HepG2 (cell line): ENCODE results near the gene BTBD17. TPM values are rescaled to one million over a fixed set of nuclear protein-coding genes. Genes with fewer than 3 reads are reported as not detected.
A peak's percentile ranks its signal among the peaks of the same experiment; 100 is the strongest.

Experiments used
- ATAC-seq: fragments of 200-7000 bp; cut with Tn5 transposase; 3 replicates; pipeline ENCODE4 v1.9.1; 2020; ENCODE audit warnings: mild to moderate bottlenecking, moderate library complexity
- BruUV-seq: library from RNA; stranded (reverse); fragments of 400-500 nt; replicated peaks from 2 replicates; lab custom pipeline; 2021; lab: Mats Ljungman, UMichigan
- CTCF ChIA-PET: fragments of 300-600 bp; formaldehyde crosslinking; extraction: SDS; loops from one replicate; lab custom pipeline; 2021; ENCODE audit warnings: low total read pairs, inconsistent platforms, low intra/inter-chr PET ratio; lab: Yijun Ruan, JAX
- POLR2A ChIA-PET: fragments of 350-600 bp; sonication (Branson Sonifier 250); formaldehyde crosslinking; loops from one replicate; lab custom pipeline; 2020; ENCODE audit warnings: antibody characterized with exemption, inconsistent platforms; lab: Yijun Ruan, JAX
- DNase-seq: peaks from one replicate; pipeline ENCODE4 v3.0.0-alpha.2; 2015; ENCODE audit warnings: low spot score
- FAIRE-seq: peaks from 3 replicates; lab custom pipeline; 2011; peaks lifted over from hg19 to GRCh38; lab: Jason Lieb, UNC
- H2AFZ ChIP-seq: one replicate; pipeline ENCODE4 v1.6.1; 2011; ENCODE audit warnings: low read length, inconsistent platforms
- H3K27ac ChIP-seq: fragments of 300-600 bp; 3 replicates; pipeline ENCODE4 v1.8.0; 2011; ENCODE audit warnings: mixed run types, mild to moderate bottlenecking, mixed read lengths, low read length, inconsistent platforms; ENCODE audit not compliant: insufficient read depth; ENCODE audit errors: extremely low read length
- H3K27me3 ChIP-seq, 2 experiments: fragments of 200-600 bp in 1 of 2; 2 replicates in 1 of 2; 3 replicates in 1 of 2; pipeline versions ENCODE4 v1.6.0 to v1.8.0; 2011; ENCODE audit warnings: low read length in 2 of 2, mild to moderate bottlenecking in 2 of 2, moderate library complexity in 2 of 2, inconsistent platforms in 1 of 2; ENCODE audit not compliant: insufficient read depth in 2 of 2, control insufficient read depth in 1 of 2
- H3K36me3 ChIP-seq, 2 experiments: fragments of 200-600 bp in 1 of 2; replicated peaks in 1 of 2; 2 replicates in 1 of 2; 3 replicates in 1 of 2; pipeline versions ENCODE4 v1.5.1 to v1.8.0; 2011; ENCODE audit warnings: low read length in 2 of 2, inconsistent platforms in 1 of 2; ENCODE audit not compliant: insufficient read depth in 2 of 2, control insufficient read depth in 1 of 2
- H3K4me1 ChIP-seq: 2 replicates; pipeline ENCODE4 v1.5.1; 2012; ENCODE audit warnings: low read length, inconsistent platforms; ENCODE audit not compliant: insufficient read depth
- H3K4me2 ChIP-seq: 2 replicates; pipeline ENCODE4 v1.6.0; 2011; ENCODE audit warnings: low read depth, low read length, inconsistent platforms
- H3K4me3 ChIP-seq, 3 experiments: fragments of 200-600 bp in 1 of 3; sonication (generic), shearing (Covaris generic) in 1 of 3; replicated peaks in 1 of 3; 2 replicates each; pipeline ENCODE4 v1.5.1; 2011 to 2016; ENCODE audit warnings: low read length in 3 of 3, inconsistent platforms in 2 of 3, low read depth in 2 of 3, mild to moderate bottlenecking in 2 of 3, control low read depth in 1 of 3, mixed read lengths in 1 of 3; ENCODE audit not compliant: insufficient read depth in 1 of 3
- H3K79me2 ChIP-seq: one replicate; pipeline ENCODE4 v1.6.1; 2011; ENCODE audit warnings: low read length, inconsistent platforms; ENCODE audit not compliant: insufficient read depth
- H3K9ac ChIP-seq: 2 replicates; pipeline ENCODE4 v1.6.0; 2011; ENCODE audit warnings: mild to moderate bottlenecking, low read depth, low read length, inconsistent platforms; ENCODE audit not compliant: insufficient read depth
- H3K9me3 ChIP-seq: 2 replicates; pipeline ENCODE4 v1.5.1; 2012; ENCODE audit warnings: mild to moderate bottlenecking, low read length
- H4K20me1 ChIP-seq: 2 replicates; pipeline ENCODE4 v1.6.0; 2011; ENCODE audit warnings: inconsistent platforms, mild to moderate bottlenecking, low read length, moderate library complexity; ENCODE audit not compliant: insufficient read depth
- BCL6 ChIP-seq: IDR thresholded peaks from 2 replicates; pipeline ENCODE4 v1.6.1; 2016; ENCODE audit warnings: missing genetic modification reagents, missing compliant biosample characterization
- CBX5 ChIP-seq: sonication (generic); formaldehyde crosslinking; IDR thresholded peaks from 2 replicates; pipeline ENCODE4 v1.4.0; 2020; ENCODE audit warnings: missing genetic modification reagents, borderline replicate concordance
- HOXA3 ChIP-seq: sonication (generic); formaldehyde crosslinking; IDR thresholded peaks from 2 replicates; pipeline ENCODE4 v1.5.0; 2020; ENCODE audit warnings: missing genetic modification reagents
- MAZ ChIP-seq, 2 experiments: sonication (generic) in 1 of 2; formaldehyde crosslinking in 1 of 2; IDR thresholded peaks; 2 replicates each; pipeline versions ENCODE4 v1.5.0 to v1.6.1; 2012 to 2020; ENCODE audit warnings: low read depth in 2 of 2, mild to moderate bottlenecking in 2 of 2, borderline replicate concordance in 1 of 2, improper control_type of control experiment in 1 of 2, low read length in 1 of 2, missing genetic modification reagents in 1 of 2, moderate library complexity in 1 of 2
- PHF8 ChIP-seq: sonication (generic); formaldehyde crosslinking; IDR thresholded peaks from 2 replicates; pipeline ENCODE4 v1.5.0; 2020; ENCODE audit warnings: missing genetic modification reagents
- POLR2AphosphoS2 ChIP-seq: IDR thresholded peaks from 2 replicates; pipeline ENCODE4 v1.6.1; 2011; ENCODE audit warnings: low read depth, low read length, improper control_type of control experiment
- SALL1 ChIP-seq: sonication (generic); formaldehyde crosslinking; IDR thresholded peaks from 2 replicates; pipeline ENCODE4 v1.8.0; 2022; ENCODE audit warnings: mild to moderate bottlenecking, missing genetic modification reagents
- SMAD1 ChIP-seq: sonication (generic); formaldehyde crosslinking; IDR thresholded peaks from 2 replicates; pipeline ENCODE4 v1.4.0; 2020; ENCODE audit warnings: missing genetic modification reagents, low read depth, mild to moderate bottlenecking, borderline replicate concordance
- XRCC5 ChIP-seq: fragments of 200-400 bp; formaldehyde crosslinking; optimal IDR thresholded peaks from 2 replicates; pipeline ENCODE3; 2017; ENCODE audit warnings: mild to moderate bottlenecking, low read length
- ZNF264 ChIP-seq: sonication (generic); formaldehyde crosslinking; IDR thresholded peaks from 2 replicates; pipeline ENCODE4 v1.4.0; 2020; ENCODE audit warnings: missing genetic modification reagents
- ZNF350 ChIP-seq: sonication (generic); formaldehyde crosslinking; IDR thresholded peaks from 2 replicates; pipeline ENCODE4 v1.4.0; 2020; ENCODE audit warnings: mild to moderate bottlenecking, low read depth, missing genetic modification reagents, borderline replicate concordance
- ZNF589 ChIP-seq: sonication (generic); formaldehyde crosslinking; conservative IDR thresholded peaks from 2 replicates; pipeline ENCODE4 v1.8.0; 2022; ENCODE audit warnings: mild to moderate bottlenecking, moderate library complexity, missing genetic modification reagents
- ZNF598 ChIP-seq: sonication (generic); formaldehyde crosslinking; IDR thresholded peaks from 2 replicates; pipeline ENCODE4 v1.5.1; 2020; ENCODE audit warnings: mild to moderate bottlenecking, missing genetic modification reagents, borderline replicate concordance
- ZNF713 ChIP-seq: sonication (generic); formaldehyde crosslinking; IDR thresholded peaks from 2 replicates; pipeline ENCODE4 v1.4.0; 2020; ENCODE audit warnings: mild to moderate bottlenecking, missing genetic modification reagents
- WGBS: methylation state at CpG from one replicate; pipeline ENCODE4 v1.1.6; 2017; ENCODE audit warnings: low lambda C conversion rate; 5-methylcytosine and 5-hydroxymethylcytosine counted together
- in situ Hi-C: cut with HindIII; loops from 2 replicates; pipeline ENCODE4 v1.10.0; 2017; ENCODE audit warnings: low pct_unique_long_range_greater_than_20kb; ENCODE audit not compliant: extremely low pct_ligation_motif_present
- intact Hi-C: fragments of 100-400 bp; cut with micrococcal nuclease; formaldehyde crosslinking; loops from one replicate; pipeline ENCODE4 v1.10.0; 2022; ENCODE audit not compliant: unreplicated experiment
- polyA plus RNA-seq, 8 experiments: library from polyadenylated mRNA; depleted of rRNA in 3 of 8; stranded (reverse) in 7 of 8; unstranded in 1 of 8; fragments of >200 nt; fragmentation: Illumina TruSeq in 4 of 8; extraction: Trizol in 4 of 8; gene quantifications; 2 replicates each; pipeline versions ENCODE4 v1.2.1 to v1.2.3, GENCODE V29; 2011 to 2016; ENCODE audit warnings: low read depth in 4 of 8, missing spikeins in 1 of 8, mixed read lengths in 1 of 8; ENCODE audit not compliant: insufficient read depth in 1 of 8
- total RNA-seq, 5 experiments: library from RNA; depleted of rRNA; stranded (reverse); fragments of >200 nt; fragmentation: Illumina TruSeq; extraction: Trizol; gene quantifications; 2 replicates each; pipeline ENCODE4 v1.2.3, GENCODE V29; 2016; ENCODE audit warnings: low read depth in 1 of 5
- TF ChIP-seq, protein P1 (sequence below): IDR thresholded peaks from 2 replicates; pipeline ENCODE4 v1.6.1; 2012; ENCODE audit warnings: inconsistent platforms
- TF ChIP-seq, protein P2 (sequence below): fragments of 450-650 bp; IDR thresholded peaks from 2 replicates; pipeline ENCODE4 v1.6.1; 2016
- TF ChIP-seq, protein P3 (sequence below), 2 experiments: sonication (generic) in 1 of 2; formaldehyde crosslinking in 1 of 2; IDR thresholded peaks; 2 replicates each; pipeline versions ENCODE4 v1.5.1 to v1.6.1; 2011 to 2020; ENCODE audit warnings: borderline replicate concordance in 1 of 2, low read depth in 1 of 2, low read length in 1 of 2, mild to moderate bottlenecking in 1 of 2, missing genetic modification reagents in 1 of 2, moderate library complexity in 1 of 2

Gene BTBD17
- total and polyA plus RNA-seq, 2 of the 13 experiments (the other 11 are each of a cell fraction or from before 2014, with no cell fraction given) = not detected

DNA sequence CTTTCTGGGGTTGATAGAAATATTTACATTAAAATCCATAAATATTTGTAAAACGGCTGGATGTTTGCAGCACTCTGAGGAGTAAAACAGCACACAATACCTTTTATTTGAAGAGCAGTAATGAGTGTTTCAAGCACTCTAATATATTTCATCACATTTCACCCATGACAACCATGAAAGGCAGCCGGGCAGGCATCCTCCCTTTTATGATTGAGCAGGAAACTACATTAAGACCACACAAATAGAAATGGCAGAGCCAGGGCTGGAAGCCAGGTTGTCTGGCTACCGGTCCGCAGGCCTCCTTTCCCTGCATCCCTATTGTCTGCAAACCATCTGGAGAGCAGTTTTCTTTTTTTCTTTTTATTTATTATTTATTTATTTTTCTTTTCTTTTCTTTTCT, 47.1 kb upstream of the BTBD17 start (continued):
- TF ChIP-seq BCL6 (CRISPR knock-in tag) (no peak), ZNF350 (CRISPR knock-in tag) (no peak), ZNF713 (no peak), ZNF264 (CRISPR knock-in tag) (no peak), POLR2AphosphoS2 (no peak)
- TF ChIP-seq, all 625 proteins: peak for 0

DNA sequence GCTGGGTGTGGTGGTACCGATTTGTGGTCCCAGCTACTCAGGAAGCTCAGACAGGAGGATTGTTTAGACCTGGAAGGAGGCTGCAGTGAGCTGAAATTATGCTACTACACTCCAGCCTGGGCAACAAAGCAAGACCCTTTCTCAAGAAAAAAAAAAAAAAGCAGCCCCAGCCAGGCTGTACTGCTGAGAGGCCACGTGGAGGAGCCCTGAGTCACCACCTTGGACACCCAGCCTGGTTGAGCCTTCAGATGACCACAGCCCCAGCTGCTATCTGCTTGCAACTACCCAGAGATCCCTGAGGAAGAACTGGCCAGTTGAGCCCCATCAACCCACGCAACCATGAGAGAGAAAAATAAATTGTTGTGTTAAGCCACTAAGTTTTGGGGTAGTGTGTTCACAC, 46.6 kb upstream of the BTBD17 start:
- Histone ChIP-seq H3K4me2 (no peak overlapping the region), H3K4me1 (peaks cover 36% of the 10 kb centered on the region), H2AFZ (no peak overlapping the region), H3K27me3 (peaks cover 7 to 28% of the 10 kb centered on the region in 2 experiments; a peak in 4 of 5 replicates), H3K4me3 (no peak overlapping the region), H3K27ac (no peak overlapping the region), H3K9ac (no peak overlapping the region), H3K9me3 (no peaks in the 10 kb centered on the region), H3K36me3 (no peaks in the 10 kb centered on the region), H3K79me2 (no peaks in the 10 kb centered on the region), H4K20me1 (no peaks in the 10 kb centered on the region)
- FAIRE-seq (peak; percentile 70), ATAC-seq (peak; percentile 83), DNase-seq (peak; percentile 71)
- intact Hi-C loops (loop anchor here (1.0 kb wide), 1 partner anchor 49 kb away; no protein-coding TSS in a partner anchor), in situ Hi-C loops (no loop called here)
- ChIA-PET CTCF (interaction anchor here (1.7 to 2.6 kb wide), 3 partner anchors 26 to 49 kb away, joined by 8 to 43 read pairs (median 14); no protein-coding TSS in a partner anchor), POLR2A (interaction anchor here (1.0 to 3.3 kb wide), 5 partner anchors 9 to 49 kb away, joined by 3 to 21 read pairs (median 6); partner anchors contain the start of gene GPRC5C)
- no TSS peak for BruUV-seq
- WGBS = 25% methylated on average over 3 of the region's 3 CpGs
- peak; percentile 24; the same call in 1 of the 2 replicates for TF ChIP-seq SALL1 (CRISPR knock-in tag)
- no peak for TF ChIP-seq PHF8
- 0 out of 2 replicates have a peak, but pooled peaks have one; percentile 40 for TF ChIP-seq ZNF598 (CRISPR knock-in tag)
- 0 out of 2 replicates have a peak, but pooled peaks have one; percentile 38 for TF ChIP-seq SMAD1 (CRISPR knock-in tag)
- TF ChIP-seq, protein P1, sequence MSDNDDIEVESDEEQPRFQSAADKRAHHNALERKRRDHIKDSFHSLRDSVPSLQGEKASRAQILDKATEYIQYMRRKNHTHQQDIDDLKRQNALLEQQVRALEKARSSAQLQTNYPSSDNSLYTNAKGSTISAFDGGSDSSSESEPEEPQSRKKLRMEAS = peak; percentile 54
- TF ChIP-seq MAZ (IDR thresholded peaks at IDR 0.05; ENCODE audit: borderline replicate concordance, low read depth, low read length) = no peak
- 0 out of 2 replicates have a peak, but pooled peaks have one; percentile 49 for TF ChIP-seq MAZ (CRISPR knock-in tag; IDR thresholded peaks at IDR 0.05; ENCODE audit: low read depth)
- no peak for TF ChIP-seq ZNF589
- peak; percentile 73; the same call in 1 of the 2 replicates for TF ChIP-seq CBX5
- TF ChIP-seq XRCC5 = peak; percentile 49
- peak; percentile 45; the same call in 1 of the 2 replicates for TF ChIP-seq HOXA3 (CRISPR knock-in tag)
- TF ChIP-seq, protein P2, sequence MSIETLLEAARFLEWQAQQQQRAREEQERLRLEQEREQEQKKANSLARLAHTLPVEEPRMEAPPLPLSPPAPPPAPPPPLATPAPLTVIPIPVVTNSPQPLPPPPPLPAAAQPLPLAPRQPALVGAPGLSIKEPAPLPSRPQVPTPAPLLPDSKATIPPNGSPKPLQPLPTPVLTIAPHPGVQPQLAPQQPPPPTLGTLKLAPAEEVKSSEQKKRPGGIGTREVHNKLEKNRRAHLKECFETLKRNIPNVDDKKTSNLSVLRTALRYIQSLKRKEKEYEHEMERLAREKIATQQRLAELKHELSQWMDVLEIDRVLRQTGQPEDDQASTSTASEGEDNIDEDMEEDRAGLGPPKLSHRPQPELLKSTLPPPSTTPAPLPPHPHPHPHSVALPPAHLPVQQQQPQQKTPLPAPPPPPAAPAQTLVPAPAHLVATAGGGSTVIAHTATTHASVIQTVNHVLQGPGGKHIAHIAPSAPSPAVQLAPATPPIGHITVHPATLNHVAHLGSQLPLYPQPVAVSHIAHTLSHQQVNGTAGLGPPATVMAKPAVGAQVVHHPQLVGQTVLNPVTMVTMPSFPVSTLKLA = peak; percentile 49; the same call in 1 of the 2 replicates
- TF ChIP-seq, protein P3, sequence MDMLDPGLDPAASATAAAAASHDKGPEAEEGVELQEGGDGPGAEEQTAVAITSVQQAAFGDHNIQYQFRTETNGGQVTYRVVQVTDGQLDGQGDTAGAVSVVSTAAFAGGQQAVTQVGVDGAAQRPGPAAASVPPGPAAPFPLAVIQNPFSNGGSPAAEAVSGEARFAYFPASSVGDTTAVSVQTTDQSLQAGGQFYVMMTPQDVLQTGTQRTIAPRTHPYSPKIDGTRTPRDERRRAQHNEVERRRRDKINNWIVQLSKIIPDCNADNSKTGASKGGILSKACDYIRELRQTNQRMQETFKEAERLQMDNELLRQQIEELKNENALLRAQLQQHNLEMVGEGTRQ (IDR thresholded peaks at IDR 0.05; ENCODE audit: low read depth, low read length) = peak; percentile 20; the same call in 1 of the 2 replicates
- TF ChIP-seq, protein P3 (CRISPR knock-in tag; IDR thresholded peaks at IDR 0.05; ENCODE audit: borderline replicate concordance) = no peak
